ENCODE data around the gene MORC3.
"Not testable (repeated sequence)": the region's sequence is repeated elsewhere in the genome, so short reads cannot be mapped to it uniquely, and the experiment has no call there.

DNA sequence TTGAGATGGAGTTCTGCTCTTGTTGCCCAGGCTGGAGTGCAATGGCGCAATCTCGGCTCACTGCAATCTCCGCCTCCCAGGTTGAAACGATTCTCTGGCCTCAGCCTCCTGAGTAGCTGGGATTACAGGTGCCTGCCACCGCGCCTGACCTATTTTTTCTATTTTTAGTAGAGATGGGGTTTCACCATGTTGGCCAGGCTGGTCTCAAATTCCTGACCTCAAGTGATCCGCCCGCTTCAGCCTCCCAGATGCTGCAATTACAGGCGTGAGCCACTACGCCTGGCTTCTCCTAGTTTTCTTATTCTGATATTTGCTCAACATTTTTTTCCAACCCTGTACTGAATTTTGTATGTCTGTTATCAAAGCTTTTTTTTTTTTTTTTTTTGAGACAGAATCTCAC lies 62.7 kb downstream of the MORC3 start:
- TF ChIP-seq CTCF, POLR2A (IDR thresholded peaks at IDR 0.05): not testable (repeated sequence)

All from sigmoid colon (tissue), 3 donors.